ENCODE measurements around the gene VWA5B2.

VWA5B2 gene

GRCh38 chr3:184229394-184230080 lies at the start of gene VWA5B2:
Gene VWA5B2 (plus strand): TSS chr3:184229585. CDS start chr3:184230529, 944 bp downstream.
- peak; percentile 56 for DNase-seq (ENCODE audit: low spot score)

DNA sequence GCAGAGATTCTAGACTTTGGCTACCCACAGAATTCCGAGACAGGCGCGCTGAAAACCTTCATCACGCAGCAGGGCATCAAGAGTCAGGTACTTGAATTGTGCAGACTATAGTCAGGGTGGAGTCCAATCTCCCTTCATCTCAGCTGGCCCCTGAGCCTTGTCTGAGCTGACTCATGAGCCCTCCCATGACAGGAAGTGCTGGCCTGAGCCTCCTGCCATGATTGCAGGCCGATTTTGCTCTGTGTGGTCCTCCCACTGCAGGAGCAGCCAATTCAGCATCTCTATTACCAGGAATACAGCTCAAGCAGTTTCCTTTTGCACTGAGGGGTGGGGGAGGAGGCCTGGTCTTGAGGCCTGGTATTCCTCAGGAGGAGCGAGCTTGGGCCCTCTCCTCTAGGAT lies 49.2 kb upstream of the VWA5B2 start:
- DNase-seq (ENCODE audit: low spot score): peak; percentile 49

GRCh38 chr3:184181596-184181995 lies 47.8 kb upstream of the VWA5B2 start:
- DNase-seq (ENCODE audit: low spot score): no peak

DNA sequence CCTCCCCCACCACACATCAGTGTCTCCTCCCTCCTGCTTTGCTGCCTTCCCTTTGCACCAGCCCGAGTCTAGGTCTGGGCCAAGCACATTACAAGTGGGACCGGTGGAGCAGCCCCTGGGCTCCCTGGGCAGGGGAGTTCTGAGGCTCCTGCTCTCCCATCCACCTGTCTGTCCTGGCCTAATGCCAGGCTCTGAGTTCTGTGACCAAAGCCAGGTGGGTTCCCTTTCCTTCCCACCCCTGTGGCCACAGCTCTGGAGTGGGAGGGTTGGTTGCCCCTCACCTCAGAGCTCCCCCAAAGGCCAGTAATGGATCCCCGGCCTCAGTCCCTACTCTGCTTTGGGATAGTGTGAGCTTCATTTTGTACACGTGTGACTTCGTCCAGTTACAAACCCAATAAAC lies 45.7 kb upstream of the VWA5B2 start:
- no peak for DNase-seq (ENCODE audit: low spot score)

DNA sequence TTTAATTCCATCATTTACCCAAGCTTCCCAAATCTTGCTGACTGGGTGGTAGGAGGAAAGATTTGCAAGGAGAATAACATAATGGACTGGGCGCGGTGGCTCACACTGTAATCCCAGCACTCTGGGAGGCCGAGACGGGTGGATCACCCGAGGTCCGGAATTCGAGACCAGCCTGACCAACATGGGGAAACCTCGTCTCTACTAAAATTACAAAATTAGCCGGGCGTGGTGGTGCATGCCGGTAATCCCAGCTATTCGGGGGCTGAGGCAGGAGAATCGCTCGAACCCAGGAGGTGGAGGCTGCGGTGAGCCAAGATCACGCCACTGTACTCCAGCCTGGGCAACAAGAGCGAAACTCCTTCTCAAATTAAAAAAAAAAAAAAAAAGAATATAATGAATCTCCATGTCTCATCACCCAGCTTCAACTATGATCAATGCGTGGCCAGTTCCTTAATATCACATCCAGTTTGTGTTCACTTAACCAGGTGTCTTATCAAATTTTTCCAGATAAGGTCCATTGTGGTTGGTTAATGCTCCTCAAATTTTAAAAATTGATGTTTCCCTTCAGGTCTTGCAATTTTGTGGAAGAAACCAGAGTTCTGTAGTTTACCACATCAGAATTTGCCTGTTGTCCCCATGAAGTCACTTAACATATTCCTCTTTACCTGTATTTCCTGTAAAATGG lies 44.7 kb upstream of the VWA5B2 start:
- no peak for DNase-seq (ENCODE audit: low spot score)

- DNase-seq (ENCODE audit: low spot score): peak; percentile 99
Observed at GRCh38 chr3:184185461-184186183, 43.8 kb upstream of the VWA5B2 start.

- DNase-seq (ENCODE audit: low spot score): peak; percentile 50
Observed at GRCh38 chr3:184186184-184186901, 43.0 kb upstream of the VWA5B2 start, which contains the start of gene ABCF3. Gene ABCF3 (plus strand): TSS chr3:184186199. CDS start chr3:184186208, 9 bp downstream.

DNA sequence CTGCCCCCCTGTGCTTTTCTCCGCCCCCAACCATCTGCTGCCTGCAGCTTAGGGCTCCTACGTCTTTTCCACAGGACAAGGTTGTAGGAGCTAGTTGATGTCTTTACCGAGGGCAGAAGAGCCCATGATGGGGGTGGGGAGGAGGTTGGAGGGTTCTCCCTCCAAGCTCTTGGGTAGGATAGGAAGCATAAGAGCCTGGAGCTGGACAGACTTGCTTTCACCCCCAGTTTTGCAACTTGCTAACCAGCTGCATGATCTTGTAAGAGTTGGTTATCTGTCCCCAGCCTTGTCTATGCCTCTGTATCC lies 42.5 kb upstream of the VWA5B2 start:
- no peak for DNase-seq (ENCODE audit: low spot score)

GRCh38 chr3:184188080-184188479 lies 41.3 kb upstream of the VWA5B2 start:
- DNase-seq (ENCODE audit: low spot score): no peak

- no peak for DNase-seq (ENCODE audit: low spot score)
Observed at GRCh38 chr3:184189421-184189820, 40.0 kb upstream of the VWA5B2 start.

GRCh38 chr3:184192889-184193288 lies 36.5 kb upstream of the VWA5B2 start:
- DNase-seq (ENCODE audit: low spot score): no peak

DNA sequence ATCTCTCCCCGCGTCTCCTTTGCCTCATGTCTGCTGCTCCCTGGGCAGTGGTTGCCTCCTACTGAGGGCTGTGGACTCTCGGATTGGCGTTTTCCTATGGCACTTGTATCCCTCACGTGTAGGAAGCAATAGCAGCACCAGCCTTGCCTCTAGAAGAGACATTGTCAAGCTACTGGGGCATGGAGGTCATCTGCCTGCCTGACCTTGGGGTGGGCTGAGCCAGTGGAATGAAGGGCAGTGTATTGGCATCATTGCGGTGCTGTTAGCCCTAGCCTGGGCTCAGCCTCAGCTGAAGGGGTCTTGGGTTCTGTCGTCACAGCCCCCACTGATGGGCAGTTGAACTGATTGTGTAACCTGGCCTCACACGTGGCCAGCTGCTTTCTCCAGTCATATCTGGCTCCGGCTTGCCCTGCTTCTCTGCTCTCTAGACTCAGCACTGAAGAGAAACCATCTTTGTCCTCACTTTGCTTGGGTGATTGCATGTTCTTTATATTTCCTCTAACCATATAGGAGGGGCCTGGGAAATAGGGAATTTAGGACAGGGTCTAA lies 35.3 kb upstream of the VWA5B2 start:
- no peak for DNase-seq (ENCODE audit: low spot score)

- DNase-seq (ENCODE audit: low spot score): no peak
Observed at GRCh38 chr3:184196536-184196935, 32.8 kb upstream of the VWA5B2 start.

DNA sequence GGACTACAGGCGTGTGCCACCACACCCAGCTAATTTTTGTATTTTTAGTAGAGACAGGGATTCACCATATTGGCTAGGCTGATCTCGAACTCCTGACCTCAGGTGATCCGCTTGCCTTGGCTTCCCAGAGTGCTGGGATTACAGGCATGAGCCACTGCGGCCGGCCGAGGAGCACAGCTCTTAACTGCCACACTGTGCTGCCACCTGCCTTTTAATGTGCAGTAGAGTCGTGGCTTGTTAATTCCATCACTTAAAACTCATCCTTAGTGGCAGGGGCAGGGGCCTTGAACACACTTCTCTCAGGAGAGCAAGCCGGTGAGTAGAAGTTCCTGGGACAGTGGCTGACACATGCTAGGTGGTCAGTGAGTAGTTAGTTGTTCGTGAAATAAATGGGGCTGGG lies 30.9 kb upstream of the VWA5B2 start:
- no peak for DNase-seq (ENCODE audit: low spot score)

DNA sequence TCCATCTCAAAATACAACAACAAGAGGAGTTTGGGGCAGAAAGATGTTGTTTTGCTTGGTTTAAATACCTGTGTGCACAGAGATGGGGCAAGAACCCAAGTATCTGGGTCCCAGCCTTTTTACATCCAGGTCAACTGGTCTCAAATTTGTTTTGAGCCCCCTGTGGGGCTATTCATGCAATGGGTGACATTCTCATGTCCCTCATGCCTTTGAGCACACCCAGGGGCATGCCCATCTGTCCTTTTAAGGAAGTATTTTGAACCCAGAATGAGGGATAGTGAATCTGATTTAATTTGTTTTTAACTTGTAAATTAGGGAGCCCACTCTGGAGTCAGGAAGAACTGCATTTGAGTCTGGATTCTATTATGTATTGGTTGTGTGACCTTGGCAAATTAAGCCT lies 28.6 kb upstream of the VWA5B2 start:
- DNase-seq (ENCODE audit: low spot score): no peak

DNA sequence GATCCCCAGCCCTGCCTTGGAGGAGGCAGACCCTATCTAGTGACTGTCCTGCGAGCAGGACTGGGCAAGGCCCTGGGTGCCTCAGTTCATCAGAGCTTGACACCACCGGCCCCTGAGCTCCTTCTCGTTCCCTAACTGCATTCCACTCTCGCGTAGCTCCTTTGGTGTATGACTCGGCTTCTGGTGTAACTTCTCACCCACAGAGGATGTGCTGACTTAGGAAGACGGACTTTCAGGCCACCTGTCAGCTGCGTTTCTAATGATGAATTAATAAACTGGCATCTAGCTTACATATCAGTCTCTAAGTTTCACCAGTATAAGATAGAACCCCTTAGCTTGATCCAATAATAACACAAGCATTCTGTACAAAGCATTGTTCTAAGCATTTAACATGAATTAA lies 25.9 kb upstream of the VWA5B2 start:
- DNase-seq (ENCODE audit: low spot score): no peak

DNA sequence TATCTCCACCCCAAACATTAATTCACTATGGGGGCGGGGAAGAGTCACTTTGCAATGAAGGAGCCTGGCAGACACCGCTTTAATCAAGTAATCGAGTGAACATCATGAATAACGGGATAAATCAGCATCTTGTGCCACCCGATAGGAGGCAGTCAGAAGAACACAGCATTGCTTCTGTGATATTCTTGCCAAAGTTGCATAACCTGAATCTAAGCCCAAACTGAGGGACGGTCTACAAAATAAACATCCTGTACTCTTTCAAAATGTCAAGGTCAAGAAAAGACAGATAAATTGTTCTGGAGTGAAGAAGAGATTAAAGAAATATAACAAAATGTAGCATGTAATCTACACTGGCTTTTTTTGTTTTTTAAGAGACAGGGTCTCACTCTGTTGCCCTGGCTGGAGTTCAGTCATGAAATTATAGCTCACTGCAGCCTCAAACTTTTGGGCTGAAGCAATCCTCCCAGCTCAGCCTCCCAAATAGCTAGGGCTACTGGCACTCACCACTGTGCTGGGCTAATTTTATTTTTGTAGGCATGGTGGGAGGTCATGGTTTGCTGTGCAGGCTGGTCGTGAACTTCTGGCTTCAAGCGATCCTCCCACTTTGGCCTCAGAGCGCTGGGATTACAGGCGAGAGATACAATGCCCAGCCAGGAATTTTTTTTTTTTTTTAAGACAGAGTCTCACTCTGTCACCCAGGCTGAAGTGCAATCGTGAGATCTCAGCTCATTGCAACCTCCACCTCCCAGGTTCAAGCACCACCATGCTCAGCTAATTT lies 20.1 kb upstream of the VWA5B2 start:
- no peak for DNase-seq (ENCODE audit: low spot score)

GRCh38 chr3:184211297-184211696 lies 18.1 kb upstream of the VWA5B2 start:
- no peak for DNase-seq (ENCODE audit: low spot score)

DNA sequence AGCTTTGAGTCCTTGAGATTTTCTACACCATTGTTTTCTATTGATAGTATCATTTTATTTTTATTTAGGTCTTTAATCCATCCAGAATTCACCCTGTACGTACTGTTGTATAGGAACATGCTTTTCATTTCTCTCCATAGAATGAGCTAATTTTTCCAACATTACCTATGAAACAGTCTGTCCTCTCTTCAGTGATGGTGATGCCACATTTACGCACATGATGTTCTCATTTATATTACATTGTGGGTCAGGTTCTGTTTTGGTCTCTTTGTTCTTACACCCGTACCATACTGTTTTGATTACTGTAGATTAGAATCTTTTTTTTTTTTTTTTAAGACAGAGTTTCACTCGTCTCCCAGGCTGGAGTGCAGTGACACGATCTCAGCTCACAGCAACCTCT lies 17.7 kb upstream of the VWA5B2 start:
- no peak for DNase-seq (ENCODE audit: low spot score)

GRCh38 chr3:184218814-184219213 lies 10.6 kb upstream of the VWA5B2 start:
- DNase-seq (ENCODE audit: low spot score): no peak

DNA sequence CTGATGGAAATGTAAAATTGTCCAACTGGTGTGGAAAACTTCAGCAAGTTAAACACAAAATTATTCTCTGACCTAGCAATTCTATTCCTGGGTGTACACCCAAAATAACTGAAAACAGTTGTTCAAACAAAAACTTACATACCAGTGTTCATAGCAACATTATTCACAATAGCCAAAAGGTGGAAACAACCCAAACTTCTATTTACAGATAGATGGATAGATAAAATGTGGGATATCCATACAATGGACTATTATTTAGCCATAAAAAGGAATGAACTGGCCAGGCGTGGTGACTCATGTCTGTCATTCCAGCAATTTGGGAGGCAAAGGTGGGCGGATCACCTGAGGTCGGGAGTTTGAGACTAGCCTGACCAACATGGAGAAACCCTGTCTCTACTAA lies 6.9 kb upstream of the VWA5B2 start:
- DNase-seq (ENCODE audit: low spot score): no peak

- no peak for DNase-seq (ENCODE audit: low spot score)
Observed at GRCh38 chr3:184223946-184224345, 5.4 kb upstream of the VWA5B2 start.
